IPS DF 19.7 (cell line): ENCODE measurements around the gene DGKZ.

ENCODE experiments used
- DNase-seq: peaks from one replicate; pipeline ENCODE4 v3.0.0-alpha.2; 2013; ENCODE audit warnings: low read depth, low spot score

Gene DGKZ

DNA sequence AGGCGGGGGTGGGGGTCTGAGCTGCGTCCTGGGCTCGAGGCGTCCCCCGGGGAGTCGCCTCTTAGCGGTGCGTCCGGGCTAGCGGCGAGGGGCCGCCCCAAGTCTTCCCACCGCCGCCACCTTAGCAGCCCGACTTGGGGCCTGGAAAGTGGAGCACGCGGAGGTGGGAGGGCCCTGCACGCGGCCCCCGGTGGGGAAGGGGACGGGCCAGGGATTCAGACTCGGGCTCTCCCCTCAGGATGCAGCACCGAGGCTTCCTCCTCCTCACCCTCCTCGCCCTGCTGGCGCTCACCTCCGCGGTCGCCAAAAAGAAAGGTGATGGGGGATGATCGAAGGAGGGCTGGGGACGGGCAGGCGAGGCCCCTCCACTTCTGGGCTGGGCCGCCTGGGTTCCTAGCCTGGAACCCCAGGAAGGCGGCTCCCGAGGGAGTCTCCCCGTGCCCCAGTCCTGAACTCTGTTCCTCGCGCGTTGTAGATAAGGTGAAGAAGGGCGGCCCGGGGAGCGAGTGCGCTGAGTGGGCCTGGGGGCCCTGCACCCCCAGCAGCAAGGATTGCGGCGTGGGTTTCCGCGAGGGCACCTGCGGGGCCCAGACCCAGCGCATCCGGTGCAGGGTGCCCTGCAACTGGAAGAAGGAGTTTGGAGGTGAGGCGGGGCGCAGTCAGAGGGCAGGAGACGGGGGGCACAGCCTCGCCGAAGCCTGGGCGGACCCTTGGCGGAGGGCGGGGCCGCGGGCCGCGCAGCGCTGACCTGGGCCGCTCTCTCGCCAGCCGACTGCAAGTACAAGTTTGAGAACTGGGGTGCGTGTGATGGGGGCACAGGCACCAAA lies 34.8 kb downstream of the DGKZ start:
- DNase-seq = no peak

- DNase-seq = no peak
These were observed 35.6 kb downstream of the DGKZ start for GRCh38 chr11:46382646-46383403.

DNA sequence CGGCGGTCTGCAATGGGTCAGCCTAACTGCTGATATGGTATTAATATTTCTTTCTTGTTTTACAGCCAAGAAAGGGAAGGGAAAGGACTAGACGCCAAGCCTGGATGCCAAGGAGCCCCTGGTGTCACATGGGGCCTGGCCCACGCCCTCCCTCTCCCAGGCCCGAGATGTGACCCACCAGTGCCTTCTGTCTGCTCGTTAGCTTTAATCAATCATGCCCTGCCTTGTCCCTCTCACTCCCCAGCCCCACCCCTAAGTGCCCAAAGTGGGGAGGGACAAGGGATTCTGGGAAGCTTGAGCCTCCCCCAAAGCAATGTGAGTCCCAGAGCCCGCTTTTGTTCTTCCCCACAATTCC lies 36.1 kb downstream of the DGKZ start:
- no peak for DNase-seq

DNA sequence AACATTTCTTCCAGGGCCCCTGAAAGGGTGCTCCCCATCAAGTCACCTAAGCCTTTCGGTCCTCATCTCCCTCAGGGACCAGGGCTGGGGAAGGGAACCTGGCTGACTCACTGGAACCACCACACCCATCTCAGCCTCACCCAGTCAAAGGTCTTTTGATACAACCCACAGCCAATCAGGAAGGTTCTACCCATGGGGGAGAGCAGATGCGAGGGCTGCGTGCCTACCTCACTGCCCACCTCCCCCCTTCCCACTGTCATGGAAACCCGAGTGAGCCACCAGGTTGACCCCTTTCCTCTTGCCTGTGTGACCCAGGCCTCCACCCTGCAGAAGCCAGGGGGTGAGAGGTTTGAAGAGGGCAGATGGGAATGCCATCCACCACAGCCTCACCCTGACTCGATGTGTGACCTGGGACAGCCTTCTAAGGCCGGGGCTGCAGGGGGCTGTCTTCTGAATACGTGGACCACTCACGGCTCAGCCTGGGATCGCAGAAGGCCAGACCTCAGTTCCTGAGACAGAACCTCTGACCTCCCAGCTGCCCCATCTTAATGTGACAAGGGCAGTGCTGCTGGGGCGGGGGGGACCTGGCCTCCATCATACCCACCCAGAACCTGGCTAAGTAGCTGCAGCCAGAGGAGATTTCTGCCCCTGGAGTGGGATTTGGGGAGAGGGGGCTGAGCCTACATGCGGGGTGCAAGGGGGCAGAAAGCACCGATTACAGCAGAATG lies 36.9 kb downstream of the DGKZ start:
- DNase-seq = no peak

DNA sequence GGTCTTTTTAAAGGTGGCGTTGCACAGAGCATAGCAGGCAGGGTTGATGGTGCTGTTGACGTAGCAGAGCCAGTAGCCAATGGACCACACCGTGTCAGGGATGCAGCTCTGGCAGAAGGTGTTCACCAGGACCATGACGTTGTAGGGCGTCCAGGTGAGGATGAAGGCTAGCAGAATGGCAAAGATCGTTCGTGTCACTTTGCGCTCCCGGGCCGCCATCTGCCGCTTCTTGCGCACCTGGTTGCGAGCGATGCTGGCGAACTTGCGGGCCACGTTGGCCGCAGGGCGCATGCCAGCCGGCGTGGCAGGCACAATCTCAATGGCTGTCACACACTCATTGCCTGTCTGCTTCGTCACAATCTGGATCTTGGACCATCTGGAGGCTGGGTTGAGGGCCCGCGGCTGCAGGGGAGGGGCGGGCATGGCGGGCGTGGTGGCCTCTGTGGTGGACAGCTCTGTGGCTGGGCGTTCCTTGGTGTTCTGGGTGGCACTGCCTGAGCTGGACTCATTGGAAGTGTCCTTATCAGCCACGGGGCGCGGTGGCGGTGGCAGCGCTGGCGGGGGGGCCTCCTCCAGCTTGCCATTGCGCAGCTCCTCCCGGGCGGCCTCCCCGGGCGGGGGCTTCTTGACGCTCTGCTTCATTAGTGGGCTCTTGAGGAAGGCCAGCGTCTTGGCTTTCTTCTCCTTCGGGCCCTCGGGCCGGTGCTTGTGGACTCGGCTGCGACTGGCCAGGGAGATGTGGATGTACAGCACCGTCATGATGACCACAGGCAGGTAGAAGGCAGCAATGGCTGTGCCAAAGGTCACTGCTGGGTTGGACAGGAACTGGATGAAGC lies 38.1 kb downstream of the DGKZ start:
- no peak for DNase-seq

DNA sequence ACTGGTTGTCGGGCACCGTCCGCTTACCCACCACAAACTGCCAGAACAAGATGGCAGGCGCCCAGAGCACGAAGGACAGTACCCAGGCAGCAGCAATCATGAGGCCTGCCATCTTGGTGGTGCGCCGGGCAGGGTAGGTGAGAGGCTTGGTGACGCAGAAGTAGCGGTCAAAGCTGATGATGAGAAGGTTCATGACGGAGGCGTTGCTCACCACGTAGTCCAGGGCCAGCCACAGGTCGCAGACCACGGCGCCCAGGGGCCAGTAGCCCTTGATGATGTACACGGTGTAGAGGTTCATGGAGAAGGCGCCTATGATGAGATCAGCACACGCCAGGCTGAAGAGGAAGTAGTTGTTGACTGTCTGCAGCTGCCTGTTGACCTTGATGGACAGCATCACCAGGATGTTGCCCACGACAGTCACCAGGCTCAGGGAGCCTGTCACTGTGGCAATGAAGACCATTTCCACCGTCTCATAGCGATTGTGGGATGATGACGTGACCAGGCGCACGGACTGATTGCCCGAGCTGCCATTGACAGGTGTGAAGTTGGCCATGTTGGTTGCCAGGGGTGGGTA lies 38.8 kb downstream of the DGKZ start:
- no peak for DNase-seq

- no peak for DNase-seq
These were observed 39.4 kb downstream of the DGKZ start for GRCh38 chr11:46386674-46387073.

DNA sequence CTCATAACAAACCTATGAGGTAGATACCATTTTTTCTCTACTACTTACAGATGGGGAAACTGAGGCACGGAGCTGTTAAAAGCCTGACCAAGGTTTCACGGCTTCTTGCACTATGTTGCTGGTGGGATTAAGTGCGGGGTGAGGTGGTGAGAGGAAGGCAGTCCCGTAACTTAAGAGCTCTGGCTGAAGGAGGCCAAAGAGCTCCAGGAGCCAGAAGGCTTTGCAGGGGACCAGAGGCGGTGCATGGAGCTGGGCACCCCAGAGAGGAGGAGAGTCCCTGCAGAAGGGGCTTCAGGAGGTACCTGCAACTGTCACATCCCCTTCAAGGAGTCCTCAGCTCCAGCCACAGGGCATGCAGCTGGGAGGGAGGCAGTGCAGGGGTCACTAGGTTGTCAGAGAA lies 40.2 kb downstream of the DGKZ start:
- no peak for DNase-seq

DNA sequence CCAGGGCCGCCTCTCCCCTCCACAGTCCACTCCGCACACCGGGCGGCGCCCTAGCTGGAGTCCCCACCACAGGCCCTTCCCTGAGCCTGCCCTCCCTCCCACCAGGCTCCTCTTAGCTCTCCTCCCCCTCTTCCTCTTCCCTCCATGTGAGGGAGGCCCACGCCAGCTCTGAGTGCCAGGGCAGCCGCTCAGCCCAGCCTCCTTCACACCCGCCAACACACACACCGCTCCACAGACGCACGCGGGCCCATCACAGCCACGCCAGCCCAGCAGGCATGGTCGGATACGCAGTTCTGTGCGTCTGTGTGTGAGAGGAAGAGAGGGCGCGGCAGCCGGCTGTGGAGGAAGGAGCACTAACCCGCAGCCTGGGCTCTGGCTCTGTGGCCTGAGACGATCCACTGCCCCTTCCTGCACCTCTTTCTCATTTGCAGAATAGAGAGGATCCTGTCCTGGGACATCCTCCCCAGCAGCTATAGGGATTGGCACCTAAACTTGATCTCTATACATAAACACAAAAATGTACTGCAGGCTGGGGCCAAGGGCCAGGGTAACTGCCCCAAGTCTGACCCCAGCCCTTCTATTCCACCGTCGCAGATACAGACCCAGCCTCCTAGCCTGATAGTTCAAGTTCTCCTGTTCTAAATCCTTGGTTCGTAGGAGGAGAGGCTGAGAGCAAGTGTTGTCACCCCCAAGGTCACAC lies 40.8 kb downstream of the DGKZ start:
- DNase-seq = no peak

DNA sequence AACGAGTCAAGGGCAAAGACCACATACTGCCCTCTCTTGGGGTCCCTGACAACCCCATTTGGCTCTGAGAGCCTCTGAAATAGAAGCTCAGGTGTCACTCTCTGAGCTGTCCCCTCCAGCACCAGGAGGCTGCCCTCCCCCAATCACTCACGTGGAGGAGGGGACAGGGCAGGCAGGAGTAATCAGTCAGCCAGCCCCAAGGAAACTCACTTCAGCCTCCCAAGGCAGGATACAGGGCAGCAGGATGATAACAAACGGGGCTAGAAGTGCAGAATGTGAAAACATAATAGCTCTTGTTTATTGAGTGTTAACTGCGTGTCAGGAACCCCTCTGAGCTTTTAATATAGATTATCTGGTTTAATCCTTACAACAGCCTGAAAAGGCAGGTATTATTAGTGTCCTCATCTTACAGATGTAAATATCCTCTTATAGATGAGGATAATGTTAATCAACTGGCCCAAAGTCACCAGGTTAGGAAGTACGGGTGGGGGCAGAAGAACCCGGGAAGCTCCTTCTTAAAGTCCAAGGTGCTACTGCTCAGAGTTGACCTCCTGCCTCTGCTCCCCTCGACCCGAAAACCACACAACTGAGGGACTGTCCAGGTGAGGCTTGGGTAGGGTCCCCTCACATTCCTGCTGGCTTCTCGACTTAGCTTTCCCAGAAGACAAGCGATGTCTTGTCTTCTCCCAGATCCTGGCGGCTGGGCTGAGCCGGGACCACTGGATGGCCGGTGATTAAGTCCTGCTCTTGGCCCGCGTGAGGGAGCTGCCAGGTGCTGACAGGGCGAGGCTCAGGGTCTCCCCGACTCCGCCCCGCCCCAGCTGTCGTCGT lies 41.6 kb downstream of the DGKZ start:
- no peak for DNase-seq

- no peak for DNase-seq
These were observed 42.4 kb downstream of the DGKZ start for GRCh38 chr11:46389450-46390330.

- DNase-seq = no peak
These were observed 43.3 kb downstream of the DGKZ start for GRCh38 chr11:46390331-46391171.

DNA sequence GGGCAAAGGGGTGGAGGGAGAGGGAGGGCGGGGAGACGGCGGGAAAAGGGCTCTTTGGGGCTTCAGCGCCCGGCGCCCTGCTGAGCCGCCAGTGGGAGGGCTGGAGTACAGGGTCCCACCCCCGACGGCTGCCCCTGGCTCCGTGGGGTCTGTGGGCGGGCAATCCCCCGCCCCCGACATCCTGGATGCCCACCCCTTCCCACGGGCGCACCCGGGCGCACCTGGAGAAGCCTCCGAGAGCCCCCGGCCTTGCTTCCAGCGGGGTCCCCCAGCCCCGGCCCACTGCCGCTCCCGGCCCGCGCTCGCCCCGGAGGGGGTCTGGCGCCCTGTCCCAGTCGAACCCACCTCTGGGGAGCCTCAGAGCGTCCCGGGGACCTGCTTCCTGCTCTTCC lies 43.9 kb downstream of the DGKZ start:
- DNase-seq = no peak

GRCh38 chr11:46391578-46392420 lies 44.5 kb downstream of the DGKZ start, which contains the start of gene CHRM4:
Gene CHRM4, minus strand, starts transcription at chr11:46391776. Its CDS starts 5,219 bp downstream, at chr11:46386557.
- DNase-seq = no peak

- DNase-seq = no peak
These were observed 45.4 kb downstream of the DGKZ start for GRCh38 chr11:46392421-46393230.

DNA sequence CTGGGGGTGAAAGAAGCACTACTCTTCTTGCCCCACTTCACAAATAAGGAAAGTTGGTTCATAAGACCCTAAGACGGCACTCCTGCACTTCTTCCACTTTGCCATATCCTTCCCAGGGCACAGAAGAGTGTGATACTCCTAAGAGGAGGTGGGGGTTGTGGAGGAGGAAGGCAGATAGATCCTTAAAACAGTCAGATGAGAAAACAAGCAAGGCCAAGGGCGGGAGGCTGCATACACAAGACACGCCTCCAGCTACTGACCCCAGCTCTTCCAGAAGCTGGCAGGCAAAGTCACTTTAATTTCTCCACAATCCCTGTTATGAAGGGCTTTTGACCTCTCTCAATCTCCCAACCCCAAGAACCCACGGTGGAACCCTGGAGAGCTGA lies 46.0 kb downstream of the DGKZ start:
- DNase-seq = no peak
